H9 (cell line): ENCODE results near the gene CDCA7L. TPM values are rescaled to one million over a fixed set of nuclear protein-coding genes. Genes with fewer than 3 reads are reported as not detected.
A peak's percentile ranks its signal among the peaks of the same experiment; 100 is the strongest.

ENCODE experiments used
- DNase-seq: peaks from one replicate; pipeline ENCODE4 v3.0.0-alpha.2; 2017
- H2AFZ ChIP-seq: one replicate; pipeline ENCODE4 v1.6.1; 2013; ENCODE audit warnings: mild to moderate bottlenecking, low read length, control low read depth, moderate library complexity
- H2AK5ac ChIP-seq: 2 replicates; pipeline ENCODE4 v1.6.1; 2013; ENCODE audit warnings: low read length, control low read depth, mixed read lengths; ENCODE audit not compliant: insufficient read length
- H2BK120ac ChIP-seq: one replicate; pipeline ENCODE4 v1.6.1; 2013; ENCODE audit warnings: low read depth, mild to moderate bottlenecking, low read length, control low read depth, inconsistent platforms; ENCODE audit not compliant: poor library complexity, severe bottlenecking
- H2BK12ac ChIP-seq: 2 replicates; pipeline ENCODE4 v1.6.1; 2013; ENCODE audit warnings: low read length, control low read depth, mixed read lengths, low read depth; ENCODE audit not compliant: insufficient read length
- H2BK15ac ChIP-seq: 2 replicates; pipeline ENCODE4 v1.6.1; 2013; ENCODE audit warnings: low read depth, low read length, control low read depth
- H2BK20ac ChIP-seq: one replicate; pipeline ENCODE4 v1.6.1; 2013; ENCODE audit warnings: low read depth, mild to moderate bottlenecking, low read length, control low read depth, inconsistent platforms; ENCODE audit not compliant: poor library complexity, severe bottlenecking
- H2BK5ac ChIP-seq: 2 replicates; pipeline ENCODE4 v1.6.1; 2013; ENCODE audit warnings: low read length, control low read depth, mixed read lengths; ENCODE audit not compliant: insufficient read length
- H3K14ac ChIP-seq: 2 replicates; pipeline ENCODE4 v1.6.1; 2013; ENCODE audit warnings: low read length, control low read depth; ENCODE audit not compliant: insufficient read depth
- H3K18ac ChIP-seq: 2 replicates; pipeline ENCODE4 v1.6.1; 2013; ENCODE audit warnings: low read depth, mild to moderate bottlenecking, mixed read lengths, low read length, control low read depth; ENCODE audit not compliant: insufficient read length
- H3K23ac ChIP-seq: 2 replicates; pipeline ENCODE4 v1.6.1; 2013; ENCODE audit warnings: low read length, control low read depth, mixed read lengths, low read depth; ENCODE audit not compliant: insufficient read length
- H3K23me2 ChIP-seq: 2 replicates; pipeline ENCODE4 v1.6.1; 2013; ENCODE audit warnings: low read depth, mild to moderate bottlenecking, mixed read lengths, low read length, control low read depth; ENCODE audit not compliant: insufficient read length, poor library complexity, severe bottlenecking
- H3K27ac ChIP-seq: 2 replicates; pipeline ENCODE4 v1.5.1; 2013; ENCODE audit warnings: low read length, control low read depth, mixed read lengths, low read depth; ENCODE audit not compliant: insufficient read length
- H3K27me3 ChIP-seq: 2 replicates; pipeline ENCODE4 v1.6.1; 2013; ENCODE audit warnings: low read length, control low read depth, inconsistent platforms; ENCODE audit not compliant: insufficient read depth
- H3K4ac ChIP-seq: 2 replicates; pipeline ENCODE4 v1.6.1; 2013; ENCODE audit warnings: low read depth, mild to moderate bottlenecking, control low read depth, inconsistent platforms, low read length, moderate library complexity
- H3K4me1 ChIP-seq: 2 replicates; pipeline ENCODE4 v1.6.1; 2013; ENCODE audit warnings: low read length, control low read depth, inconsistent platforms; ENCODE audit not compliant: insufficient read depth
- H3K4me2 ChIP-seq: 2 replicates; pipeline ENCODE4 v1.6.1; 2013; ENCODE audit warnings: low read length, control low read depth, mixed read lengths; ENCODE audit not compliant: insufficient read length, insufficient read depth
- H3K56ac ChIP-seq: 2 replicates; pipeline ENCODE4 v1.6.1; 2013; ENCODE audit warnings: low read depth, mild to moderate bottlenecking, mixed read lengths, low read length, control low read depth; ENCODE audit not compliant: insufficient read length
- H3K79me1 ChIP-seq: 2 replicates; pipeline ENCODE4 v1.6.1; 2013; ENCODE audit warnings: low read depth, mild to moderate bottlenecking, moderate library complexity, low read length, control low read depth, inconsistent platforms; ENCODE audit not compliant: insufficient read depth, poor library complexity, severe bottlenecking
- H3K79me2 ChIP-seq: 2 replicates; pipeline ENCODE4 v1.6.1; 2013; ENCODE audit warnings: low read length, control low read depth, inconsistent platforms; ENCODE audit not compliant: insufficient read depth
- H3K9ac ChIP-seq: 2 replicates; pipeline ENCODE4 v1.6.1; 2013; ENCODE audit warnings: low read length, control low read depth, mixed read lengths; ENCODE audit not compliant: insufficient read length; ENCODE audit errors: extremely low read depth
- H3K9me3 ChIP-seq: one replicate; pipeline ENCODE4 v1.6.1; 2013; ENCODE audit warnings: low read depth, low read length, inconsistent platforms; ENCODE audit not compliant: control insufficient read depth
- H3T11ph ChIP-seq: one replicate; pipeline ENCODE4 v1.6.1; 2013; ENCODE audit warnings: mild to moderate bottlenecking, low read length, control low read depth, inconsistent platforms
- H4K20me1 ChIP-seq: one replicate; pipeline ENCODE4 v1.6.1; 2013; ENCODE audit not compliant: control insufficient read depth, insufficient read length, insufficient read depth
- H4K5ac ChIP-seq: 2 replicates; pipeline ENCODE4 v1.6.1; 2013; ENCODE audit warnings: low read depth, mild to moderate bottlenecking, mixed read lengths, low read length, control low read depth; ENCODE audit not compliant: insufficient read length
- H4K8ac ChIP-seq: replicated peaks from 2 replicates; pipeline ENCODE4 v1.6.1; 2013; ENCODE audit warnings: low read length, control low read depth, mixed read lengths, low read depth; ENCODE audit not compliant: insufficient read length
- H4K91ac ChIP-seq: 2 replicates; pipeline ENCODE4 v1.6.1; 2013; ENCODE audit warnings: low read depth, mild to moderate bottlenecking, moderate library complexity, mixed read lengths, low read length, control low read depth; ENCODE audit not compliant: insufficient read length
- H3K27ac Mint-ChIP-seq, 3 experiments: 2 replicates in 2 of 3; 3 replicates in 1 of 3; pipeline ENCODE4 v1.8.0; 2020 to 2021; ENCODE audit warnings: mixed read lengths in 3 of 3, mild to moderate bottlenecking in 1 of 3, moderate library complexity in 1 of 3
- H3K27me3 Mint-ChIP-seq: 2 replicates; pipeline ENCODE4 v1.8.0; 2021; ENCODE audit warnings: low read depth, mild to moderate bottlenecking, moderate library complexity, mixed read lengths
- H3K36me3 Mint-ChIP-seq, 3 experiments: 2 replicates in 2 of 3; 3 replicates in 1 of 3; pipeline ENCODE4 v1.8.0; 2020 to 2021; ENCODE audit warnings: low read depth in 3 of 3, mixed read lengths in 3 of 3; ENCODE audit not compliant: insufficient read depth in 1 of 3
- H3K4me1 Mint-ChIP-seq, 2 experiments: 2 replicates each; pipeline ENCODE4 v1.8.0; 2020; ENCODE audit warnings: mixed read lengths in 2 of 2
- H3K4me3 Mint-ChIP-seq, 2 experiments: 2 replicates in 1 of 2; 3 replicates in 1 of 2; pipeline ENCODE4 v1.8.0; 2020 to 2021; ENCODE audit warnings: mild to moderate bottlenecking in 2 of 2, mixed read lengths in 2 of 2, moderate library complexity in 1 of 2
- H3K9me3 Mint-ChIP-seq, 2 experiments: 2 replicates in 1 of 2; 3 replicates in 1 of 2; pipeline ENCODE4 v1.8.0; 2020; ENCODE audit warnings: mild to moderate bottlenecking in 2 of 2, mixed read lengths in 2 of 2, moderate library complexity in 1 of 2
- CTCF ChIP-seq: fragments of 200-600 bp; sonication (generic); conservative IDR thresholded peaks from 3 replicates; pipeline ENCODE4 v1.8.0; 2021; ENCODE audit warnings: antibody characterized with exemption, mild to moderate bottlenecking
- WGBS: extraction: QIAGEN DNeasy Blood & Tissue Kit; methylation state at CpG from one replicate; pipeline ENCODE4 v1.1.7; 2013; ENCODE audit warnings: missing lambda C conversion rate, low lambda C conversion rate, mixed read lengths; ENCODE audit not compliant: insufficient read length; ENCODE audit errors: extremely low coverage; 5-methylcytosine and 5-hydroxymethylcytosine counted together
- total RNA-seq: library from RNA; stranded (reverse); gene quantifications from 2 replicates; pipeline ENCODE4 v1.2.1, GENCODE V29; 2021

The CDCA7L gene
- total RNA-seq, 1 experiment from 2014 or later, result 104 TPM

GRCh38 chr7:21939858-21940372 lies 5.8 kb downstream of the CDCA7L start:
- H3K9me3 Mint-ChIP-seq, result peaks cover 0 to 5% of the 10 kb centered on the region in 2 experiments; a peak in 1 of 5 replicates
- no peaks in the 10 kb centered on the region for H3K27me3 Mint-ChIP-seq
- H2AFZ ChIP-seq, result no peak overlapping the region
- no peak overlapping the region for H3T11ph ChIP-seq
- H3K27me3 ChIP-seq, result no peaks in the 10 kb centered on the region
- no peak overlapping the region for H3K14ac ChIP-seq
- no peak overlapping the region for H3K4me2 ChIP-seq
- peaks cover 12% of the 10 kb centered on the region; the same call in 1 of the 2 replicates for H3K4me1 ChIP-seq
- H3K4me3 Mint-ChIP-seq, result no peak overlapping the region
- no CpG with 5 or more reads among the region's 3 CpGs for WGBS
- no peaks in the 10 kb centered on the region for H3K9me3 ChIP-seq
- no peak for TF ChIP-seq CTCF
- H3K9ac ChIP-seq, result no peak overlapping the region
- H4K8ac ChIP-seq, result no peak overlapping the region
- no peak overlapping the region for H3K27ac ChIP-seq
- no peak overlapping the region for H3K18ac ChIP-seq
- H3K23me2 ChIP-seq, result peaks cover 5% of the 10 kb centered on the region
- H3K79me1 ChIP-seq, result peaks cover 3% of the 10 kb centered on the region
- H2BK120ac ChIP-seq, result no peak overlapping the region
- no peak overlapping the region for H3K4ac ChIP-seq
- no peak overlapping the region for H4K5ac ChIP-seq
- peak overlapping the region; percentile 1 to 26 (median 3); a peak in 3 of 7 replicates for H3K27ac Mint-ChIP-seq
- no peak overlapping the region for H3K23ac ChIP-seq
- no peak overlapping the region for H2BK20ac ChIP-seq
- H2BK5ac ChIP-seq, result no peak overlapping the region
- H4K91ac ChIP-seq, result no peak overlapping the region
- H3K79me2 ChIP-seq, result peaks cover 41% of the 10 kb centered on the region; the same call in 1 of the 2 replicates
- H2BK12ac ChIP-seq, result no peak overlapping the region
- H2BK15ac ChIP-seq, result no peak overlapping the region
- H3K4me1 Mint-ChIP-seq, result peaks cover 44 to 49% of the 10 kb centered on the region in 2 experiments
- peaks cover 24 to 32% (median 26%) of the 10 kb centered on the region in 3 experiments for H3K36me3 Mint-ChIP-seq
- no peak for DNase-seq
- no peak overlapping the region for H2AK5ac ChIP-seq
- H4K20me1 ChIP-seq, result no peaks in the 10 kb centered on the region
- no peak overlapping the region for H3K56ac ChIP-seq
